Epithelial cell of esophagus (primary cell): ENCODE data around the gene RAP1GDS1.
"Not testable (repeated sequence)": the region's sequence is repeated elsewhere in the genome, so short reads cannot be mapped to it uniquely, and the experiment has no call there.

Source experiments
- DNase-seq: peaks from one replicate; pipeline ENCODE4 v3.0.0; 2010; ENCODE audit warnings: low read depth
- H3K4me3 ChIP-seq: 2 replicates; pipeline ENCODE4 v1.5.1; 2011; ENCODE audit warnings: mild to moderate bottlenecking, low read length, control low read depth
- TF ChIP-seq, protein P1 (sequence below): IDR thresholded peaks from 2 replicates; pipeline ENCODE4 v1.5.1; 2011; ENCODE audit warnings: low read depth, mild to moderate bottlenecking, low read length, control low read depth, inconsistent platforms; ENCODE audit not compliant: insufficient read depth; ENCODE audit errors: missing control alignments

RAP1GDS1 gene

DNA sequence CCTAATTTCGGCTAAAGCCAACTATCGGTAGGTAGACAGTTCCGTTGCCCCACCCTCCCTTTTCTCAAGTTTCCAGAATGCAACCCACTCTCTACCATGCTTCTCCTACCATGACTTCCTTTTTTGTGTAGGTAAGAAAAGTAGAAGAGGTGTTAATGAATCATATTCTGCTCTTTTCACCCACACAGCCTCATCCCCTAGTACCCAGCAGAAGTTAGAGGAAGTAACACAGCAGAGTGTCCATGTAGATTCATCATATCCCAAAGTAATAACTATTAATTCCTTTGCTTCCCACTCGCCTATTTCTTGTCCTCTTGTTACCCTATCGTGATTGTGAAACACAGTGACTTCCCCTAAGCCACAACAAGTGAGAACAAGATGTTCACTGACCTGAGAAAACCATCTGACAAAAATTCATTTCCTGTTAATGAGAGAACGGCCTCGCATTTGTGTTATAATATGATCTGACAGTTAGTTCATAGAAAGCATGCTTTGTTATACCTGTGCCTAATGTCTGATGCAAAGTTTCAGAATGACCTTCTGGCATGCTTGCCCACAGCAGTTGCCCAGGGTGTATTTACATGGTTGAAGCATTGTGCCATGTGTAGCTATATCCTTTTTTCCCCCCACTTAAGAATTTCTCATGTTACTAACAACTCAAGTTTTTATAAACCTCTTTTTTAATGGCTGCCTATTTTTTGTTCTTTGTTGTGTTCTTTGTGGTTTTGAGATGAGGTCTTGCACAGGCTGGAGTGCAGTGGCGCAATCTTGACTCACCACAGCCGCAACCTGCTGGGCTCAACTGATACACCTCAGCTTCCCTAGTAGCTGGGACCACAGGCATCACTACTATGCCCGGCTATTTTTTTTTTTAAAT, 185.6 kb downstream of the RAP1GDS1 start:
- peak; percentile 88 for DNase-seq
- TF ChIP-seq, protein P1, sequence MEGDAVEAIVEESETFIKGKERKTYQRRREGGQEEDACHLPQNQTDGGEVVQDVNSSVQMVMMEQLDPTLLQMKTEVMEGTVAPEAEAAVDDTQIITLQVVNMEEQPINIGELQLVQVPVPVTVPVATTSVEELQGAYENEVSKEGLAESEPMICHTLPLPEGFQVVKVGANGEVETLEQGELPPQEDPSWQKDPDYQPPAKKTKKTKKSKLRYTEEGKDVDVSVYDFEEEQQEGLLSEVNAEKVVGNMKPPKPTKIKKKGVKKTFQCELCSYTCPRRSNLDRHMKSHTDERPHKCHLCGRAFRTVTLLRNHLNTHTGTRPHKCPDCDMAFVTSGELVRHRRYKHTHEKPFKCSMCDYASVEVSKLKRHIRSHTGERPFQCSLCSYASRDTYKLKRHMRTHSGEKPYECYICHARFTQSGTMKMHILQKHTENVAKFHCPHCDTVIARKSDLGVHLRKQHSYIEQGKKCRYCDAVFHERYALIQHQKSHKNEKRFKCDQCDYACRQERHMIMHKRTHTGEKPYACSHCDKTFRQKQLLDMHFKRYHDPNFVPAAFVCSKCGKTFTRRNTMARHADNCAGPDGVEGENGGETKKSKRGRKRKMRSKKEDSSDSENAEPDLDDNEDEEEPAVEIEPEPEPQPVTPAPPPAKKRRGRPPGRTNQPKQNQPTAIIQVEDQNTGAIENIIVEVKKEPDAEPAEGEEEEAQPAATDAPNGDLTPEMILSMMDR = no peak
- no peak overlapping the region for H3K4me3 ChIP-seq

DNA sequence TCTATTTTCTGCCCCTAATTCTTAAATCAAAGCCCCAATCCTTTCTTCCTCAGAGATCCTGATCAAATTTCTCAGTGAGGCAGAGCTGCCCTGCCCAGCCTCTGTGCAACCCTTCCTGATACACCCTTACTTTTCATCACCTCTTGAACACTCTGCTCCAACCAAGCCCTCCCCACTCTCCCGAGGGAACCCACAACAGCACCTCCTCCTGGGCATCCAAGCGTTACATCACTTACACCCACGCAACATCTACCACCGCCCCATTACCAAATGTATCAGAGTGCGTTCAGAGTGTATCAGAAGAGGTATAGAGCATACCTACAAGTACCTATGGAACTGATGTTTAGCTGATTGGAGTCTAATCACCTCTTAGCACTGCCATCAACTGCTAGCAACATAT, 186.5 kb downstream of the RAP1GDS1 start:
- TF ChIP-seq, protein P1 = no peak
- H3K4me3 ChIP-seq = no peak overlapping the region
- DNase-seq = peak; percentile 47

DNA sequence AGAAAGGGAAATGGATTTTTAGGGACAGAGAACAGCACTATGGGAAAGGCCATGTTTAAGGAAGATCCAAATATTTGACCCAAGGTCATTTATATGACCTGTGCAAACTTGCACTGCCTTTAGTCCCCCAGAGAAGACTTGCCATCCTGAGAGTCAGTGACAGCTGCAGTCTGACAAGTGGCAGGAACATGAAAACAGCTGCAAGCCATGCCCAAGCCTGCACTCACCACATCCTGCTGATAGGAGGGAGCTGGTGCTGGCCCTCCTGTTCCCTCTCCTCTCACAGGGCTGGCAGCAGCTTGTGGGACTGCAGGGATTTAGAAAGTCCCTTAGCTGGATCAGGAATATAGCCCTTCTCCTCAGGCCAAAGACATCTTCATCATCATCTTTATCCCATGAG, 187.7 kb downstream of the RAP1GDS1 start:
- no peak overlapping the region for H3K4me3 ChIP-seq
- TF ChIP-seq, protein P1 = no peak
- DNase-seq = peak; percentile 48

DNA sequence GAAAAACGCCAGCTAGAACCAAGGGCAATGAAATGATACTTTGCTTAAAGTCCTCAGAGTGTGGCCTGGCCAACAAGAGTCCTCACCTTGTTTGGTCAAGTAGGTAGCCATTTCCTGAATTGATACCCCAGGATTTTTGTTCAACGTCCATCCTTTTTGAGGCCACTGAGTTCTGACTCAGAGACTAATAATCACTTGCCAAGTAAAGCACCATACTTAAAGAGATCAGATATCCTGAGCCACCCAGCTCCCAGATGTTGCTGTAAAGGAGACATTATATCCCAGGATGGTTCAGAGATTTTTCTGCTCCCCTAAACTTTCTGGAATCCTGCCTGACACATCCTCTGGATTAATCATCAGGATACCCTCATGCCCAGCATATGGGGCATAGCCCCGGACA, 190.9 kb downstream of the RAP1GDS1 start:
- H3K4me3 ChIP-seq = no peak overlapping the region
- no peak for DNase-seq
- TF ChIP-seq, protein P1 = no peak

DNA sequence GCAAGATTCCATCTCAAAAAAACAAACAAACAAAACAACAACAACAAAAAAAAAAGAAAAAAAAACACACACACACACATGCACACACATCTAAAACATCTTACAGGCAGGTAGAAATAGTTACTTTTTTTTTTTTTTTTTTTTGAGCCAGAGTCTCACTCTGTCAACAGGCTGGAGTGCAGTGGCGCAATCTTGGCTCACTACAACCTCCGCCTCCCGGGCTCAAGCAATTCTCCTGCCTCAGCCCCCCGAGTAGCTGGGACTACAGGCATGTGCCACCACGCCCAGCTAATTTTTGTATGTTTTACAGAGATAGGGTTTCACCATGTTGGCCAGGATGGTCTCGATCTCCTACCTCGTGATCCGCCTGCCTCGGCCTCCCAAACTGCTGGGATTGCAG, 196.2 kb downstream of the RAP1GDS1 start:
- not testable (repeated sequence) for DNase-seq, H3K4me3 ChIP-seq

DNA sequence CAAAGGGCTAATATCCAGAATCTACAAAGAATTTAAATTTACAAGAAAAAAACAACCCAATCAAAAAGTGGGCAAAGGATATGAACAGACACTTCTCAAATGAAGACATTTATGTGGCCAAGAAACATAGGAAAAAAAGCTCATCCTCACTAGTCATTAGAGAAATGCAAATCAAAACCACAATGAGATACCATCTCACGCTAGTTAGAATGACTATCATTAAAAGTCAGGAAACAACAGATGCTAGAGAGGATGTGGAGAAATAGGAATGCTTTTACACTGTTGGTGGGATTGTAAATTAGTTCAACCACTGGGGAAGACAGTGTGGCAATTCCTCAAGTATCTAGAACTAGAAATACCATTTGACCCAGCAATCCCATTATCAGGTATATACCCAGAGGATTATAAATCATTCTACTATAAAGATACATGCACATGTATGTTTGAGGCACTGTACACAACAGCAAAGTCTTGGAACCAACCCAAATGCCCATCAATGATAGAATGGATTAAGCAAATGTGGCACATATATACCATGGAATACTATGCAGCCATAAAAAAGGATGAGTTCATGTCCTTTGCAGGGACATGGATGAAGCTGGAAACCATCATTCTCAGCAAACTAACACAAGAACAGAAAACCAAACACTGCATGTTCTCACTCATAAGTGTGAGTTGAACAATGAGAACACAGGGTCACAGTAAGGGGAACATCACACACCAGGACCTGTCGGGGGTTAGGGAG, 200.1 kb downstream of the RAP1GDS1 start:
- not testable (repeated sequence) for H3K4me3 ChIP-seq, DNase-seq

DNA sequence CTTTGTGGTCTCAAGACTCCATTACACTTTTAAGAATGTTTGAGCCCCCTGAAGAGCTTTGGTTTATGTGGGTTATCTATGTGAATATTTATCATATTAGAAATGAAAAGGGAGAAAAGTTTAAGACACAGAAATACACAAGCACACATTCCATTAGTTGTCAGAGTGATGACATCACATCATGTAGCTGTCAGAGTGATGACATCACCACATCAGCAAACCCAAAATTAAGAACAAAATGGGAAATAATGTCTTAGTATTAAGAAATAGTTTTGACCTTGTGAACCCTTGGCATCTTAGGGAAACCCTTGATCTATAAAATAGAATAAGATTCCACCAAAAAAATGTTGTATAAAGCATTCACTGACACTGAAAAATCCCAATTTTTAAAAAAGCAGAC, 201.3 kb downstream of the RAP1GDS1 start:
- TF ChIP-seq, protein P1 = no peak
- DNase-seq = no peak
- no peak overlapping the region for H3K4me3 ChIP-seq
